ENCODE measurements around the gene RMRP.

The RMRP gene

GRCh38 chr9:35679091-35679490 is 21.3 kb upstream of the RMRP start:
- TF ChIP-seq POLR2AphosphoS5 (IDR thresholded peaks at IDR 0.05; ENCODE audit: low read depth, low read length) (no peak), TAF1 (IDR thresholded peaks at IDR 0.05; ENCODE audit: borderline replicate concordance, insufficient read depth, low read length) (no peak), FOXP2 (optimal IDR thresholded peaks at IDR 0.05; ENCODE audit: borderline replicate concordance, extremely low read depth, extremely low read length, insufficient read depth) (no peak), REST (IDR thresholded peaks at IDR 0.05; ENCODE audit: insufficient read depth in 1 of 2, low read depth in 2 of 2, low read length in 2 of 2) (no peak), SIN3A (IDR thresholded peaks at IDR 0.05; ENCODE audit: borderline replicate concordance, insufficient read depth, low read length) (no peak)

GRCh38 chr9:35675732-35676392 is 18.0 kb upstream of the RMRP start:
- no peak for TF ChIP-seq FOXP2 (optimal IDR thresholded peaks at IDR 0.05; ENCODE audit: borderline replicate concordance, extremely low read depth, extremely low read length, insufficient read depth)
- no peak for TF ChIP-seq SIN3A (IDR thresholded peaks at IDR 0.05; ENCODE audit: borderline replicate concordance, insufficient read depth, low read length)
- no peak for TF ChIP-seq POLR2AphosphoS5 (IDR thresholded peaks at IDR 0.05; ENCODE audit: low read depth, low read length)
- TF ChIP-seq REST (IDR thresholded peaks at IDR 0.05; ENCODE audit: insufficient read depth in 1 of 2, low read depth in 2 of 2, low read length in 2 of 2) = no peak
- TF ChIP-seq TAF1 (IDR thresholded peaks at IDR 0.05; ENCODE audit: borderline replicate concordance, insufficient read depth, low read length) = no peak

GRCh38 chr9:35675204-35675603 is 17.4 kb upstream of the RMRP start:
- no peak for TF ChIP-seq SIN3A (IDR thresholded peaks at IDR 0.05; ENCODE audit: borderline replicate concordance, insufficient read depth, low read length)
- no peak for TF ChIP-seq TAF1 (IDR thresholded peaks at IDR 0.05; ENCODE audit: borderline replicate concordance, insufficient read depth, low read length)
- no peak for TF ChIP-seq POLR2AphosphoS5 (IDR thresholded peaks at IDR 0.05; ENCODE audit: low read depth, low read length)
- no peak for TF ChIP-seq FOXP2 (optimal IDR thresholded peaks at IDR 0.05; ENCODE audit: borderline replicate concordance, extremely low read depth, extremely low read length, insufficient read depth)
- TF ChIP-seq REST (IDR thresholded peaks at IDR 0.05; ENCODE audit: insufficient read depth in 1 of 2, low read depth in 2 of 2, low read length in 2 of 2) = no peak

GRCh38 chr9:35674025-35674361 is 16.2 kb upstream of the RMRP start:
- no peak for TF ChIP-seq SIN3A (IDR thresholded peaks at IDR 0.05; ENCODE audit: borderline replicate concordance, insufficient read depth, low read length)
- no peak for TF ChIP-seq FOXP2 (optimal IDR thresholded peaks at IDR 0.05; ENCODE audit: borderline replicate concordance, extremely low read depth, extremely low read length, insufficient read depth)
- TF ChIP-seq REST (IDR thresholded peaks at IDR 0.05; ENCODE audit: insufficient read depth in 1 of 2, low read depth in 2 of 2, low read length in 2 of 2) = no peak
- TF ChIP-seq TAF1 (IDR thresholded peaks at IDR 0.05; ENCODE audit: borderline replicate concordance, insufficient read depth, low read length) = no peak
- no peak for TF ChIP-seq POLR2AphosphoS5 (IDR thresholded peaks at IDR 0.05; ENCODE audit: low read depth, low read length)

Measured in PFSK-1 (cell line).